ENCODE measurements around the gene CHRDL2.

DNA sequence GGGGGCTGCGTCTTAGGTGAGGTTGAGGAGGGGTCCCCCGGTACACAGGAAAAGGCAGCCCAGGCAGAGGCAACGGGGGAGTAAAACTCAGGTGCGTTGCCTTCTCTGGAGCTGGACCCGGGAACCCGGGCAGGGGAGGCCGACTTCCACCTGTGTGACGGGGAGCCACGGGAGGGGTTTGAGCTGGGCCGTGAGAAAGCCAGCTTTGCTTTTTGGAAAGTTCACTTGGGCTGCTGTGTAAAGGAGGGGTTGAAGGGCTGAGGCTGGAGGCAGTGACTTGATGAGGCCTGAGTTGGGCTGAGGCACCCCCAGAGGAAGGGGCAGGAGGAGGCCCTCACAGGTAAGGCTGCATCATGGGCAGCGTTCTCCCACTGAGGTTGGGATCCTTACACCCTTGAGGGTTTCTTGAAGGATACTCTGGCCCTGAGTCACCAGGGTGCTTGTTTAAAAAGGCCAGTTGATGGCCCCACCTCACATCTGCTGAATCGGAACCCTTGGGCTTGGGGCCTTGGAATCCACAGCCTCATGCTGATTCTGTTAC, 47.2 kb downstream of the CHRDL2 start:
- TF ChIP-seq, protein P1, sequence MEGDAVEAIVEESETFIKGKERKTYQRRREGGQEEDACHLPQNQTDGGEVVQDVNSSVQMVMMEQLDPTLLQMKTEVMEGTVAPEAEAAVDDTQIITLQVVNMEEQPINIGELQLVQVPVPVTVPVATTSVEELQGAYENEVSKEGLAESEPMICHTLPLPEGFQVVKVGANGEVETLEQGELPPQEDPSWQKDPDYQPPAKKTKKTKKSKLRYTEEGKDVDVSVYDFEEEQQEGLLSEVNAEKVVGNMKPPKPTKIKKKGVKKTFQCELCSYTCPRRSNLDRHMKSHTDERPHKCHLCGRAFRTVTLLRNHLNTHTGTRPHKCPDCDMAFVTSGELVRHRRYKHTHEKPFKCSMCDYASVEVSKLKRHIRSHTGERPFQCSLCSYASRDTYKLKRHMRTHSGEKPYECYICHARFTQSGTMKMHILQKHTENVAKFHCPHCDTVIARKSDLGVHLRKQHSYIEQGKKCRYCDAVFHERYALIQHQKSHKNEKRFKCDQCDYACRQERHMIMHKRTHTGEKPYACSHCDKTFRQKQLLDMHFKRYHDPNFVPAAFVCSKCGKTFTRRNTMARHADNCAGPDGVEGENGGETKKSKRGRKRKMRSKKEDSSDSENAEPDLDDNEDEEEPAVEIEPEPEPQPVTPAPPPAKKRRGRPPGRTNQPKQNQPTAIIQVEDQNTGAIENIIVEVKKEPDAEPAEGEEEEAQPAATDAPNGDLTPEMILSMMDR (IDR thresholded peaks at IDR 0.05; ENCODE audit: insufficient read depth, low read length, poor library complexity, severe bottlenecking): no peak
- no peak for TF ChIP-seq EZH2phosphoT487 (conservative IDR thresholded peaks at IDR 0.05; ENCODE audit: low read length)

Measured in SU-DHL-6 (cell line).